Heart right ventricle (tissue), 16 donors: ENCODE measurements around the gene PHC2. TPM values are rescaled to one million over a fixed set of nuclear protein-coding genes. Genes with fewer than 3 reads are reported as not detected.

Source experiments
- ATAC-seq, 8 donors: fragments of 200-7000 bp; cut with Tn5 transposase; one replicate each; pipeline ENCODE4 v1.9.1; 2020; ENCODE audit warnings: mild to moderate bottlenecking in 8 of 8, moderate library complexity in 8 of 8, moderate number of reproducible peaks in 1 of 8
- DNase-seq, 2 donors: peaks; one replicate each; pipeline ENCODE4 v3.0.0-alpha.2; 2020
- H3K27ac ChIP-seq, 10 donors: fragments of 200-600 bp; sonication (generic) in 2 of 10; one replicate each; pipeline versions ENCODE4 v1.5.0 to v1.8.0; 2020 to 2022; ENCODE audit warnings: mild to moderate bottlenecking in 3 of 10
- H3K27me3 ChIP-seq, 7 donors: fragments of 200-600 bp; one replicate each; pipeline ENCODE4 v1.8.0; 2021 to 2022; ENCODE audit warnings: mild to moderate bottlenecking in 2 of 7
- H3K36me3 ChIP-seq, 9 donors: fragments of 200-600 bp; sonication (generic) in 1 of 9; one replicate each; pipeline versions ENCODE4 v1.5.0 to v1.8.0; 2020 to 2022; ENCODE audit warnings: mild to moderate bottlenecking in 2 of 9
- H3K4me1 ChIP-seq, 9 donors: fragments of 200-600 bp; sonication (generic) in 1 of 9; one replicate each; pipeline versions ENCODE4 v1.5.0 to v1.8.0; 2020 to 2022; ENCODE audit warnings: mild to moderate bottlenecking in 4 of 9
- H3K4me3 ChIP-seq, 10 donors: fragments of 200-600 bp; sonication (generic) in 2 of 10; one replicate each; pipeline versions ENCODE4 v1.5.0 to v1.8.0; 2020 to 2022; ENCODE audit warnings: mild to moderate bottlenecking in 7 of 10, moderate library complexity in 2 of 10
- H3K9me3 ChIP-seq, 11 donors: fragments of 200-600 bp in 10 of 11; sonication (generic) in 2 of 11; one replicate each; pipeline versions ENCODE4 v1.5.0 to v1.8.0; 2013 to 2022; ENCODE audit warnings: mild to moderate bottlenecking in 2 of 11, control low read depth in 1 of 11, moderate library complexity in 1 of 11
- CTCF ChIP-seq, 9 donors: fragments of 200-600 bp; sonication (generic) in 2 of 9; IDR thresholded peaks; one replicate each; pipeline versions ENCODE4 v1.5.0 to v1.8.0; 2021 to 2022; ENCODE audit warnings: antibody characterized with exemption in 9 of 9, mild to moderate bottlenecking in 5 of 9, moderate library complexity in 1 of 9
- WGBS, 2 donors: extraction: QIAGEN DNeasy Blood & Tissue Kit; methylation state at CpG; one replicate each; pipeline ENCODE4 v1.1.7; 2013; ENCODE audit warnings: inconsistent platforms in 1 of 2; 5-methylcytosine and 5-hydroxymethylcytosine counted together
- intact Hi-C, 10 donors: fragments of 100-400 bp; cut with DNase I; formaldehyde crosslinking; loops; one replicate each; pipeline versions ENCODE4 v1.11.1 to v1.14.2; 2022
- polyA plus RNA-seq, 2 donors: library from polyadenylated mRNA; stranded (reverse); fragments of 200-250 nt; gene quantifications; one replicate each; pipeline ENCODE4 v1.2.3, GENCODE V29; 2013
- total RNA-seq, 10 donors: library from RNA; stranded (reverse); fragmentation: NEBNext Ultra II Directional in 3 of 10; extraction: Animal tissue kit (Norgen Biotek cat#: 25700) in 3 of 10; gene quantifications; one replicate each; pipeline versions ENCODE4 v1.2.1 to v1.2.4, GENCODE V29; 2021 to 2023
- donor health status: Arrhythmogenic right ventricular cardiomyopathy.
- donor health status: ischemic (EF 13 %, LVEDD 7.1; RV severe dilation, severe dysfunction).
- donor health status: healthy with polysubstance abuse.
- donor health status: DM: no; HTN: yes; CAD: no.
- donor health status: DM: no; HTN: no; CAD: no.
- donor health status: ischemic (EF 25% LVEDD 6.9; RV normal size, moderate dysfunction).
- donor health status: ischemic (EF 25% LVEDD 5.7; RV mildly dilated, moderate dysfunction).
- donor health status: healthy.
- donor health status: DM: yes; HTN: yes; CAD: no.
- donor health status: Ischemic cardiomyopathy.
- donor health status: ischemic (EF 35%, LVEDD 5.7; RV mildly dilated, moderate dysfunction).
- donor health status: nonischemic (EF 11% LVEDD 7.7; RV severe dilation, severe dysfunction).
- donor health status: DM: yes; HTN: yes; CAD: no.
- donor health status: PGD.
- donor health status: ischemic (EF 29% LVEDD 5.4; RV normal size, mild dysfunction).
- donor health status: nonischemic (EF 23%, LVEDD 6.1; RV moderate dilation, normal function).

Gene PHC2
- total and polyA plus RNA-seq, 12 donors: 81.2 to 136 (median 99.3) TPM

DNA sequence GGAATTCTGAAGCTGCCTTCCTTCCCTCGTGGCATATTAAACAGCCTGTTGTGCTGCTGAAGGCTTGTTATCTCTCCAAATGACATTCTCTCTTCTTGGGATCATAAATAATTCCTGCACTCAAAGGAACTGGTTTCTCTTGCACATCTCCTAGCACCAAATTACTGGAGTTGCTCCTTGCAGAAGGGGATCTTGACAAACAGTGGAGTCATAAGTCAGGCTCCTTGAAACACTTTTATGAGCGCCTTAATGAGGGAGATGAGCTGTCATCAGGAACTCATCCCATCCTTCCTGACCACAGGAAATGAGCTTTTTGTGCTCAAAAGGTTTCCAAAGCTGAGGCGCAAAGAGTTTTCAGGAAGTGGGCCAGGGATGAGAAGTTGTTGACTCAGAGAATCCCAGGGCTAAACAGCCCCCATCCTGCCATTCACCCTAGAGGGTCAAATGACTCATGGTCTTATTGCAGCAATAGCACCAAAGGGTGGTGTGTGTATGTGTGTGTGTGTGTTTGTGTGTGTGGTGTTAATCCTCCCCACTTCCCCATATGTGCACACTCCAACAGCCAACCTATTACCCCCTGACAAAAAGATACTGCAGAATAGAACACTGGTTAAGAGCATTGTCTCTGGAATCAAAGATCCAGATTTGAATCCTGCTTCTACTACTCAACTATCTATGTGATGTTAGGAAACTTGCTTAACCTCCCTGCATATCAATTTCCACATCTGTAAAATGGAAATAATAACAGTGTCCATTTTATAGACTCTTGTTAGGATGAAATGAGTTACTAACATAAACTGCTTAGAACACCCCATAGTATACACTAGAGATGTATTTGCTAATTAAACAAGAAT lies 2.8 kb upstream of the PHC2 start:
- H3K4me1 ChIP-seq: peaks cover 0 to 73% (median 31%) of the 10 kb centered on the region in 9 donors
- H3K27ac ChIP-seq: peak overlapping the region in 7 of 10 donors; percentile 20 to 71 (median 51)
- H3K4me3 ChIP-seq: no peak overlapping the region
- H3K27me3 ChIP-seq: no peaks in the 10 kb centered on the region
- intact Hi-C loops: loop anchor here in 4 of 10 donors (10.0 kb wide), 3 partner anchors 49 to 339 kb away; no protein-coding TSS in a partner anchor
- H3K36me3 ChIP-seq: no peaks in the 10 kb centered on the region
- ATAC-seq (peak in 3 of 8 donors; percentile 3 to 44 (median 34)), DNase-seq (peak in 1 of 2 donors; percentile 57)
- WGBS, 2 donors: 39 to 44% methylated on average over 3 of the region's 3 CpGs
- H3K9me3 ChIP-seq: no peaks in the 10 kb centered on the region
- no peak for TF ChIP-seq CTCF (IDR thresholded peaks at IDR 0.05)

DNA sequence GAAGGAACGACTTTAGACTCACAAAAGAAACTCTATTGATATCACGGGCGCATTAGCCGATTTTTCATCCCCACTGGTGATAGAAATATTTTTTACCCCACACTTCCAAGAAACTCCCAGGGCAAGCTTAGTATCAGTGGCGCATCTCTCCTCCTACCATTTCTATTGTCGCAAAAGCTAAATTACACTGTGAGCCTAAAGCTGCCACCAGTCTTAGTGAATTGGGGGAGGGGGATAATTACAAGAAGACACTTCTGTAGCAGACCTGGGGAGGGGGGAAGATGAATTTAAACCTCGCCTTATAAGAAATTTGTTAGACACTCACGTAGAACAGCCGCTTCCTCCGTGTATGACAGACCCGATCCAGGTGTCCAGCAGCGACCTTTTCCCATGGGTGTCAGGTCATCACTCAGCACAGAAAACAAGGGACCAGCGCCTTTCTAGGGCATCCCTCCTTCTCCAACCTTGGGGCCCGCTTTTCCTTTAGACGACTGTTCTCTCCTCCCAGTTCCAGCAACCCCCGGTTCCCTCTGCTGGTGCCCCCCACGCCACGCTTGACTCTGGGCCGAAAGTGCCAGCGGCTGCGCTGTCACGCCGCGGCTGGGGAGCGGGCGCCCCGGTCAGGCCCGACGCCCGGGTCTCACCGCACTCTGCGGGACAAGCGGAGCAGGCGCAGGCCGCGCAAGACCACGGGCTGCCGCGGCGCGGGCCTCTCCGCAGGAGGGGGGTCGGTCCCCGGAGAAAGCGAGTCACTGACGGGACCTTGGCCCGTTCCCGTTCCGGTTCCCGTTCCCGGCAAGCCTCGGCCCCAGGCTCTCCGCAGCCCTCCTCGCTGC lies 821 bp downstream of the PHC2 start:
- DNase-seq (peak; percentile 50 to 58), ATAC-seq (peak; percentile 6 to 56 (median 23))
- no peaks in the 10 kb centered on the region for H3K9me3 ChIP-seq
- H3K36me3 ChIP-seq: peaks cover 0 to 6% (median 0%) of the 10 kb centered on the region in 9 donors
- H3K4me1 ChIP-seq: peaks cover 0 to 70% (median 47%) of the 10 kb centered on the region in 9 donors
- TF ChIP-seq CTCF (IDR thresholded peaks at IDR 0.05): peak in 3 of 9 donors; percentile 13 to 63 (median 27)
- 6 to 9% methylated on average over 54 of the region's 54 CpGs for WGBS, 2 donors
- H3K4me3 ChIP-seq: peak overlapping the region; percentile 69 to 95 (median 76)
- peak overlapping the region; percentile 62 to 89 (median 86) for H3K27ac ChIP-seq
- intact Hi-C loops: loop anchor here in 7 of 10 donors (1.0 to 10.0 kb wide), 6 partner anchors 43 to 335 kb away; no protein-coding TSS in a partner anchor
- no peaks in the 10 kb centered on the region for H3K27me3 ChIP-seq

DNA sequence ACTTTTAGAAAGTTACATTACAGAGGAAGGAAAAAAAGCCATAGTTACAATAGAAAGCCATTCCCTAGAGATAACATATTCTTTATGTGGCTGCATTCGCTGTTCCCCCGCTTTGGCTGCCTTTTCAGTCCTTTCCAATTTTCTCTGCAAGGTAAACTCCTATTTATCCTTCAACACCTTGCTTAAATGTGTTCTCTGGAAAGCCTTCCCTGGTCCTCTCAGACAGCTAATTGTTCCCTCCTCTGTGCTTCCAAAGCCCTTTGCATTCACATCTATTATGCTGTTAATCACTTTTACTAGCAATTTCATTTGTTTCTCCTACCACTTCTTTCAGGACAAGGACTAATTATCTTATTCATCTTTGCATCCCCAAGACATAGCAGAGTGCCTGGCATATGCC lies 1.6 kb downstream of the PHC2 start:
- DNase-seq: no peak
- no peaks in the 10 kb centered on the region for H3K27me3 ChIP-seq
- peaks cover 0 to 6% (median 0%) of the 10 kb centered on the region in 9 donors for H3K36me3 ChIP-seq
- no peak for ATAC-seq
- intact Hi-C loops: loop anchor here in 3 of 10 donors (5.0 kb wide), 2 partner anchors 42 to 47 kb away; no protein-coding TSS in a partner anchor
- TF ChIP-seq CTCF (IDR thresholded peaks at IDR 0.05): no peak
- H3K4me1 ChIP-seq: peaks cover 0 to 63% (median 40%) of the 10 kb centered on the region in 9 donors
- no peaks in the 10 kb centered on the region for H3K9me3 ChIP-seq
- 91 to 96% methylated on average over 2 of the region's 2 CpGs for WGBS, 2 donors
- peak overlapping the region in 8 of 10 donors; percentile 69 to 95 (median 74) for H3K4me3 ChIP-seq
- H3K27ac ChIP-seq: peak overlapping the region in 4 of 10 donors; percentile 84 to 88 (median 84)

GRCh38 chr1:33428661-33429060 lies 2.2 kb downstream of the PHC2 start:
- peaks cover 0 to 6% (median 0%) of the 10 kb centered on the region in 9 donors for H3K36me3 ChIP-seq
- DNase-seq (no peak), ATAC-seq (no peak)
- 69 to 70% methylated on average over 2 of the region's 2 CpGs for WGBS, 2 donors
- no peak for TF ChIP-seq CTCF (IDR thresholded peaks at IDR 0.05)
- peak overlapping the region in 4 of 10 donors; percentile 18 to 88 (median 60) for H3K27ac ChIP-seq
- peaks cover 0 to 56% (median 37%) of the 10 kb centered on the region in 9 donors for H3K4me1 ChIP-seq
- H3K27me3 ChIP-seq: no peaks in the 10 kb centered on the region
- intact Hi-C loops: loop anchor here in 3 of 10 donors (5.0 kb wide), 2 partner anchors 41 to 46 kb away; no protein-coding TSS in a partner anchor
- peak overlapping the region in 4 of 10 donors; percentile 4 to 76 (median 44) for H3K4me3 ChIP-seq
- H3K9me3 ChIP-seq: no peaks in the 10 kb centered on the region
